ENCODE measurements around the gene ARHGEF28. TPM values are rescaled to one million over a fixed set of nuclear protein-coding genes. Genes with fewer than 3 reads are reported as not detected.

ARHGEF28 gene
- total and polyA plus RNA-seq, 2 donors = 2.3 to 16.9 TPM

DNA sequence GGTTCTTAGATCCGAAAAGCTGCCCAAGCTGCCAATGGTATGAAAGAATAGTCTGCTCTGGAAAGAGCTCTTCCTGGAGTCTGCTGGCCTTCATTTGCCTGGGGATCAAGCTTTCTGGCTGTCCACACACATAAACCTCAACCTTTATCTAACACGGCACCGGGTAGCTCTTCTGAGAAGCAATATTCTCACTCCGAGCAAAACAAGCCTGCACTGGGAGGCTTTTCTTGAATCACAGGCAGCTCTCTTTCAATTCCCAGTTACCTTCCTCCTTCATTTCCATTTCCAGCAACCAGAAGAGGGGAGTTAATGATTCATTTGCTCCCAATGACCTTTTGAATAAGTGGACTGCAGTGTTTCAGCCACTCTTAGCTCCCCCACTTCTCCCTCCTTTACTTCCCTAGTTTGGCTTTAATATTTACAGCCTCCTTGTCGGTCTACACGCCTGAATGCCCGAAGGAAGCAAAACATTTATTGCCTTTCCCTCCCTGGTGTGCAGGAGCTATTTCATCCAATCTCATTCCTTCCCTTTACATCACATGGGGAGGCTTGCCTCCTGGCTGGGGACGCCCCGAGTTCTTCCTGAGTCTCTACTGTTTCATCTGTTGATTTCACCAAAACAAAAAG, 187.1 kb downstream of the ARHGEF28 start:
- no peak for DNase-seq (ENCODE audit: extremely low spot score)
- 38% methylated on average over 9 of the region's 9 CpGs for WGBS
- no peak overlapping the region for H3K4me3 ChIP-seq (ENCODE audit: low read depth, low read length)
- no peaks in the 10 kb centered on the region for H3K36me3 ChIP-seq (ENCODE audit: insufficient read depth)
- no peak overlapping the region for H3K27ac ChIP-seq (ENCODE audit: low read depth)
- no peaks in the 10 kb centered on the region for H3K4me1 ChIP-seq (ENCODE audit: insufficient read depth)

GRCh38 chr5:73814233-73814846, 188.3 kb downstream of the ARHGEF28 start:
- Histone ChIP-seq H3K36me3 (ENCODE audit: insufficient read depth) (no peaks in the 10 kb centered on the region), H3K27ac (ENCODE audit: low read depth) (no peak overlapping the region), H3K4me1 (ENCODE audit: insufficient read depth) (no peaks in the 10 kb centered on the region), H3K4me3 (ENCODE audit: low read depth, low read length) (no peak overlapping the region)
- 59% methylated on average over 8 of the region's 8 CpGs for WGBS
- no peak for DNase-seq (ENCODE audit: extremely low spot score)

- 79% methylated on average over 4 of the region's 4 CpGs for WGBS
- Histone ChIP-seq H3K27ac (ENCODE audit: low read depth) (no peak overlapping the region), H3K36me3 (ENCODE audit: insufficient read depth) (no peaks in the 10 kb centered on the region), H3K4me1 (ENCODE audit: insufficient read depth) (no peaks in the 10 kb centered on the region), H3K4me3 (ENCODE audit: low read depth, low read length) (no peak overlapping the region)
- no peak for DNase-seq (ENCODE audit: extremely low spot score)
Observed at GRCh38 chr5:73815631-73816030, 189.6 kb downstream of the ARHGEF28 start.

GRCh38 chr5:73816656-73817420, 190.8 kb downstream of the ARHGEF28 start:
- Histone ChIP-seq H3K4me1 (ENCODE audit: insufficient read depth) (no peaks in the 10 kb centered on the region), H3K27ac (ENCODE audit: low read depth) (no peak overlapping the region), H3K36me3 (ENCODE audit: insufficient read depth) (no peaks in the 10 kb centered on the region), H3K4me3 (ENCODE audit: low read depth, low read length) (no peak overlapping the region)
- 87% methylated on average over 5 of the region's 5 CpGs for WGBS
- DNase-seq (ENCODE audit: extremely low spot score) = no peak

DNA sequence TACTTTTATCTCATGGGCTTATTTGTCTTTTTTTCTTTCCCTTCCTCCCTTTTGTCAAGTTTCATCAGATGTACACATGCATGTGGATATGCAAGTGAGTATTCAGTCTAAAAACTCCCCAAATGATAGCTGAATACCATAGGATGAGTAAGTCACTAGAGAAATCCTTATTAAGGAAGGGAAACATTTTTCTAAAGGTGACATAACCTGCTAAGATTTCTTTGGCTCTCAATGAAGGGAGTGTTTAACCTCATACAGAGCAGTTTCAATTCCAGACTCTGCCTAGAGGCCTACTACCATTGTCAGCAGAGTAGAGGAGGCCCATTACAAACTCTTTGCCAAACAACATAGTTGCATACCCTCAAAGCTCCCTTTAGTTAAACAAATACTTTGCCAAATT, 192.4 kb downstream of the ARHGEF28 start:
- DNase-seq (ENCODE audit: extremely low spot score) = no peak
- Histone ChIP-seq H3K4me3 (ENCODE audit: low read depth, low read length) (no peak overlapping the region), H3K36me3 (ENCODE audit: insufficient read depth) (no peaks in the 10 kb centered on the region), H3K27ac (ENCODE audit: low read depth) (no peak overlapping the region), H3K4me1 (ENCODE audit: insufficient read depth) (no peaks in the 10 kb centered on the region)

- 60% methylated on average over 2 of the region's 2 CpGs for WGBS
- Histone ChIP-seq H3K4me3 (ENCODE audit: low read depth, low read length) (no peak overlapping the region), H3K36me3 (ENCODE audit: insufficient read depth) (no peaks in the 10 kb centered on the region), H3K4me1 (ENCODE audit: insufficient read depth) (no peaks in the 10 kb centered on the region), H3K27ac (ENCODE audit: low read depth) (no peak overlapping the region)
- DNase-seq (ENCODE audit: extremely low spot score) = no peak
Observed at GRCh38 chr5:73820326-73820725, 194.3 kb downstream of the ARHGEF28 start.

DNA sequence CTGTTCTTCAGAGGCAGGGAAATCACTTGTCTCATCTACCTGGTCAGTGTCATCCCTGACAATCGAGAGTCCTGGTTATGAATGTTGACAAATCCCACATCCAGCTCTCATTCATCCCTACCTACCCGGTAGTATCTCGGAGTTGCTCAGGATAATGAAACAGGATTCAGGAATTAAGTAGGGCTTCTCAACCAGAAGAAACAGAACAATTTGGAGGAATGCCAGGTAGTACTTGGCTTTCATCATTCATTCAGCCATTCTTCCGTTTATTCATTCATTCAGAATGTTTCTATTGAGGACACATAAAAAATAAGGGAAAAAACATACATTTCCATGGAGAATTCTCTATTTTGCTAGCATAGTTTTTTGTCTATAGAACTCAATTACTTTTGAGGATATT, 195.0 kb downstream of the ARHGEF28 start:
- DNase-seq (ENCODE audit: extremely low spot score) = no peak
- H3K36me3 ChIP-seq (ENCODE audit: insufficient read depth) = no peaks in the 10 kb centered on the region
- no peak overlapping the region for H3K27ac ChIP-seq (ENCODE audit: low read depth)
- 82% methylated on average over 4 of the region's 4 CpGs for WGBS
- H3K4me3 ChIP-seq (ENCODE audit: low read depth, low read length) = no peak overlapping the region
- H3K4me1 ChIP-seq (ENCODE audit: insufficient read depth) = no peaks in the 10 kb centered on the region

DNA sequence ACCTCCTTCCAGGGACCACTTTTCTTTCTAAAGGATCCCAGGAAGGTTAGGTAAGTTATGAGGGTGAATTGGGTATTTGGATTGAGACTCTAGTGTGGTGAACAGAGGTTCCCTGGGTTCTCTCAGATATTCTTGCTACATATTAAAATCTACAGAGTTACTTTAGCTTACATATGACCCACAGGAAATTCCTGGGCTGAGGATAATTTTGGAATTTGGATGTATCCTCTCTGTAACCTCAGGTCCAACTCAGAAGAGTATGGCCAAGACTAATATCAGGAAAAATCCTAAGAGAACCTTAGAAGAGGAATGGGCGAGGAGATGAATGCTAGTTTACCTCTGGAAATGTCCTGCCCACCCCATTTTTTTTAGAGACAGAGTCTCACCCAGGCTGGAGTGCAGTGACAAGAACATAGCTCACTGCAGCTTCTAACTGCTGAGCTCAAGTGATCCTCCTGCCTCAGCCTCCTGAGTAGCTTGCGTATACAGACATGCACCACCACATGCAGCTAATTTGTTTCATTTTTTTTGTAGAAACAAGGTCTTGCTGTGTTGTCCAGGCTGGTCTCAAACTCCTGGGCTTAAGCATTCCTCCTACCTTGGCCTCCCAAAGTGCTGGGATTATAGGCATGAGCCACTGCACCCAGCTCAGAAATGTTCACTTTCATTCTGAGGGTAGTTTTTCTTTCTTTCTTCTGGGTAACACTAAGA, 196.4 kb downstream of the ARHGEF28 start:
- no peak for DNase-seq (ENCODE audit: extremely low spot score)
- Histone ChIP-seq H3K27ac (ENCODE audit: low read depth) (no peak overlapping the region), H3K4me3 (ENCODE audit: low read depth, low read length) (no peak overlapping the region), H3K4me1 (ENCODE audit: insufficient read depth) (peaks cover 2% of the 10 kb centered on the region), H3K36me3 (ENCODE audit: insufficient read depth) (no peaks in the 10 kb centered on the region)
- 86% methylated on average over 2 of the region's 2 CpGs for WGBS

- whole genome bisulfite sequencing = 46% methylated on average over 4 of the region's 4 CpGs
- Histone ChIP-seq H3K27ac (ENCODE audit: low read depth) (no peak overlapping the region), H3K4me3 (ENCODE audit: low read depth, low read length) (no peak overlapping the region), H3K36me3 (ENCODE audit: insufficient read depth) (no peaks in the 10 kb centered on the region), H3K4me1 (ENCODE audit: insufficient read depth) (peaks cover 2% of the 10 kb centered on the region)
- DNase-seq (ENCODE audit: extremely low spot score) = no peak
Observed at GRCh38 chr5:73822989-73823339, 197.0 kb downstream of the ARHGEF28 start.

- no peak overlapping the region for H3K4me3 ChIP-seq (ENCODE audit: low read depth, low read length)
- WGBS = 86% methylated on average over 1 of the region's 1 CpG
- DNase-seq (ENCODE audit: extremely low spot score) = no peak
- peaks cover 2% of the 10 kb centered on the region for H3K4me1 ChIP-seq (ENCODE audit: insufficient read depth)
- no peaks in the 10 kb centered on the region for H3K36me3 ChIP-seq (ENCODE audit: insufficient read depth)
- H3K27ac ChIP-seq (ENCODE audit: low read depth) = no peak overlapping the region
Observed at GRCh38 chr5:73823508-73823925, 197.5 kb downstream of the ARHGEF28 start.

- Histone ChIP-seq H3K4me3 (ENCODE audit: low read depth, low read length) (no peak overlapping the region), H3K27ac (ENCODE audit: low read depth) (no peak overlapping the region), H3K36me3 (ENCODE audit: insufficient read depth) (no peaks in the 10 kb centered on the region), H3K4me1 (ENCODE audit: insufficient read depth) (peaks cover 2% of the 10 kb centered on the region)
- DNase-seq (ENCODE audit: extremely low spot score) = no peak
- 89% methylated on average over 7 of the region's 7 CpGs for WGBS
Observed at GRCh38 chr5:73825199-73825598, 199.2 kb downstream of the ARHGEF28 start.

DNA sequence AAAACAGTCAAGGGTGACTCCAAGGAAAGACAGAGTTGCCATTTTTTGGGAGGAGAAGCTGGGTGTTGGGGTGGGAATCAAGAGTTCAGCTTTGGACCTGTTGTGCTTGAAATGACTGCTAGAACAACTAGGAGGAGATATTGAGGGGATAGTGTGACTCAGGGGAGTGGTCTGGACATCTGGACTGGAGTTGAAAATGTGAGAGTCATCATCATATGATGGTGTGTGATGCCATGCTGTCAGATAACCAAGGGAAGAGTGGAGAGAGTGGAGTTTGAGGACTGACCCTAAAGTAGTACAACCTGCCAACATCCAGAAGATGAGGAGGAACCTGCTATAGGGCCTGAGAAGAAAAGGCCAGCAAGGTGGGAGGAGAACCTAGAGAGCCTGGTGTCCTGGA, 199.7 kb downstream of the ARHGEF28 start:
- Histone ChIP-seq H3K4me1 (ENCODE audit: insufficient read depth) (peaks cover 2% of the 10 kb centered on the region), H3K4me3 (ENCODE audit: low read depth, low read length) (no peak overlapping the region), H3K27ac (ENCODE audit: low read depth) (no peak overlapping the region), H3K36me3 (ENCODE audit: insufficient read depth) (no peaks in the 10 kb centered on the region)
- DNase-seq (ENCODE audit: extremely low spot score) = no peak

DNA sequence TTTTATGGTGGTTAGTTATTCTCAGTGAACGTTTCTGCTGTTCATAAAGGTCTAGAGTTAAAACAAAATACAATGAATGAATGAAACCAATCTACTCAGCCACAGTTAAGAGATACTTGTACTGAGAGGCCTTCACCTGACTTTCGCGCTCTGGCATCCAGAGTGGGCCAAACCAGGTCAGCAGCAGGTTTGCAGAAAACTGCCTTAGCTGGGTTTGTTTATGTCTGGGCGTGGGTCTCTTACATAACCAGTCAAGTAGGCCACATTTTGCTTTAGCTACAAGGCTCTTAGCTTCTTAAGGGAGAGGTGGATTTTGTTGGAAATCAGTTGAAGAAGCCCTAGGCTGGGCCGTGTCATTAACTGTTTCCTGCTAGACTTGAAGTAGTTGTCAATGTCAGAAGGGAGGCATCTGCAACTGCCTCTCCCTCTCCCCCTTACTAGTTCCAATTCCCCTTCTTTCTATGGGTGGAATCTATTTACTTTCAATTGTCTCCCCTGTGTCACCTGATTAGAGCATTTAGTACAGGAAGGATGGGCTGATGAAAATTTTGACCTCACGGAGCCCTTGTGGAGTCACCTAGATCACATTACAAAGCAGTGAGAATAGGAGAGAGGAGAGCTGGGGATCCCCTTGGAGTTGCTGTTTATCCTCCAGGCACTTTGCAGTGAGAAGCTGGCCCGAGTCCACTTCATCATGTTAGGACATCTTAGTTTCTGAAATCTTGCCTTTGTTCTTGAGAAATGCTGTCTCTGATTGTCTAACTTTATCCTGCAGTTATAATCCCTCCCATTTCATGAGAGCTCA, 200.5 kb downstream of the ARHGEF28 start:
- Histone ChIP-seq H3K4me1 (ENCODE audit: insufficient read depth) (peaks cover 2% of the 10 kb centered on the region), H3K4me3 (ENCODE audit: low read depth, low read length) (no peak overlapping the region), H3K36me3 (ENCODE audit: insufficient read depth) (no peaks in the 10 kb centered on the region), H3K27ac (ENCODE audit: low read depth) (no peak overlapping the region)
- no peak for DNase-seq (ENCODE audit: extremely low spot score)
- WGBS = 56% methylated on average over 7 of the region's 7 CpGs

Data from urinary bladder (tissue), 4 donors.